Suprapubic skin (tissue), 4 donors: ENCODE data around the gene RRM2.

ENCODE experiments used
- EP300 ChIP-seq: sonication (generic); formaldehyde crosslinking; IDR thresholded peaks from one replicate; pipeline ENCODE4 v1.6.1; 2017; ENCODE audit warnings: antibody characterized with exemption
- POLR2A ChIP-seq, 2 donors: fragments of 450-650 bp; IDR thresholded peaks; one replicate each; pipeline ENCODE4 v1.6.1; 2017; ENCODE audit warnings: antibody characterized with exemption in 2 of 2, mild to moderate bottlenecking in 2 of 2, moderate library complexity in 2 of 2
- POLR2AphosphoS5 ChIP-seq, 3 donors: sonication (generic); formaldehyde crosslinking; IDR thresholded peaks; one replicate each; pipeline ENCODE4 v1.6.1; 2017; ENCODE audit warnings: antibody characterized with exemption in 3 of 3
- TF ChIP-seq, protein P1 (sequence below), 2 donors: fragments of 200-600 bp in 1 of 2; fragments of 450-650 bp in 1 of 2; sonication (generic) in 1 of 2; IDR thresholded peaks; one replicate each; pipeline ENCODE4 v1.5.1; 2016 to 2019; ENCODE audit warnings: antibody characterized with exemption in 2 of 2, mild to moderate bottlenecking in 1 of 2, moderate library complexity in 1 of 2

- TF ChIP-seq POLR2A (IDR thresholded peaks at IDR 0.05) (no peak), POLR2AphosphoS5 (IDR thresholded peaks at IDR 0.05) (no peak), EP300 (no peak)
- TF ChIP-seq, protein P1, sequence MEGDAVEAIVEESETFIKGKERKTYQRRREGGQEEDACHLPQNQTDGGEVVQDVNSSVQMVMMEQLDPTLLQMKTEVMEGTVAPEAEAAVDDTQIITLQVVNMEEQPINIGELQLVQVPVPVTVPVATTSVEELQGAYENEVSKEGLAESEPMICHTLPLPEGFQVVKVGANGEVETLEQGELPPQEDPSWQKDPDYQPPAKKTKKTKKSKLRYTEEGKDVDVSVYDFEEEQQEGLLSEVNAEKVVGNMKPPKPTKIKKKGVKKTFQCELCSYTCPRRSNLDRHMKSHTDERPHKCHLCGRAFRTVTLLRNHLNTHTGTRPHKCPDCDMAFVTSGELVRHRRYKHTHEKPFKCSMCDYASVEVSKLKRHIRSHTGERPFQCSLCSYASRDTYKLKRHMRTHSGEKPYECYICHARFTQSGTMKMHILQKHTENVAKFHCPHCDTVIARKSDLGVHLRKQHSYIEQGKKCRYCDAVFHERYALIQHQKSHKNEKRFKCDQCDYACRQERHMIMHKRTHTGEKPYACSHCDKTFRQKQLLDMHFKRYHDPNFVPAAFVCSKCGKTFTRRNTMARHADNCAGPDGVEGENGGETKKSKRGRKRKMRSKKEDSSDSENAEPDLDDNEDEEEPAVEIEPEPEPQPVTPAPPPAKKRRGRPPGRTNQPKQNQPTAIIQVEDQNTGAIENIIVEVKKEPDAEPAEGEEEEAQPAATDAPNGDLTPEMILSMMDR (IDR thresholded peaks at IDR 0.05): no peak
Measured at GRCh38 chr2:10119027-10119325, 3.6 kb upstream of the RRM2 start.
